GM18517 (cell line): ENCODE measurements around the gene RSPH9.

ENCODE experiments used
- ATAC-seq: cut with Tn5 transposase; IDR thresholded peaks from one replicate; pipeline ENCODE4 v1.9.1; 2021; ENCODE audit warnings: mild to moderate bottlenecking, moderate library complexity; ENCODE audit not compliant: unreplicated experiment

RSPH9 gene

GRCh38 chr6:43644940-43645612 lies at the start of gene RSPH9:
TSS of gene RSPH9 (plus strand) at chr6:43645036. CDS start at chr6:43645099, 63 bp downstream.
- ATAC-seq, result no peak

GRCh38 chr6:43600595-43600994 lies 44.2 kb upstream of the RSPH9 start:
- ATAC-seq, result no peak

- no peak for ATAC-seq
These were observed 40.7 kb upstream of the RSPH9 start for GRCh38 chr6:43604174-43604573.

- no peak for ATAC-seq
These were observed 38.8 kb upstream of the RSPH9 start for GRCh38 chr6:43606019-43606418.

GRCh38 chr6:43608310-43608763 lies 36.5 kb upstream of the RSPH9 start:
- no peak for ATAC-seq

GRCh38 chr6:43608807-43609206 lies 36.0 kb upstream of the RSPH9 start:
- no peak for ATAC-seq

GRCh38 chr6:43609402-43609801 lies 35.4 kb upstream of the RSPH9 start:
- ATAC-seq, result no peak

- ATAC-seq, result no peak
These were observed 34.4 kb upstream of the RSPH9 start for GRCh38 chr6:43610431-43610830.

GRCh38 chr6:43613721-43614395 lies 31.0 kb upstream of the RSPH9 start:
- ATAC-seq, result no peak

- no peak for ATAC-seq
These were observed 30.5 kb upstream of the RSPH9 start for GRCh38 chr6:43614396-43614730.

- ATAC-seq, result no peak
These were observed 27.9 kb upstream of the RSPH9 start for GRCh38 chr6:43616725-43617472.

- no peak for ATAC-seq
These were observed 23.6 kb upstream of the RSPH9 start for GRCh38 chr6:43621078-43621835.

GRCh38 chr6:43621836-43622180 lies 23.0 kb upstream of the RSPH9 start:
- no peak for ATAC-seq

- no peak for ATAC-seq
These were observed 22.3 kb upstream of the RSPH9 start for GRCh38 chr6:43622541-43622940.

- ATAC-seq, result no peak
These were observed 20.7 kb upstream of the RSPH9 start for GRCh38 chr6:43623880-43624785.

GRCh38 chr6:43624786-43625288 lies 20.0 kb upstream of the RSPH9 start:
- ATAC-seq, result no peak

- no peak for ATAC-seq
These were observed 19.3 kb upstream of the RSPH9 start for GRCh38 chr6:43625393-43625992.

GRCh38 chr6:43627008-43627825 lies 17.6 kb upstream of the RSPH9 start:
- ATAC-seq, result no peak
